HCT116 (cell line): ENCODE measurements around the gene PPP1R12C. TPM values are rescaled to one million over a fixed set of nuclear protein-coding genes. Genes with fewer than 3 reads are reported as not detected.

Experiments used
- ATAC-seq: fragments of 200-7000 bp; cut with Tn5 transposase; 2 replicates; pipeline ENCODE4 v1.9.1; 2020; ENCODE audit warnings: mild to moderate bottlenecking, moderate library complexity
- BruUV-seq: library from RNA; stranded (reverse); fragments of 400-500 nt; replicated peaks from 2 replicates; lab custom pipeline; 2021; lab: Mats Ljungman, UMichigan
- CTCF ChIA-PET: fragments of 300-600 bp; sonication (Branson Sonifier 250); formaldehyde crosslinking; loops from one replicate; lab custom pipeline; 2021; ENCODE audit warnings: antibody characterized with exemption; lab: Charles Lee
- POLR2A ChIA-PET: fragments of 300-600, 350-600 bp; sonication (Branson Sonifier 250); formaldehyde crosslinking; loops from one replicate; lab custom pipeline; 2021; ENCODE audit warnings: antibody characterized with exemption; lab: Charles Lee
- RAD21 ChIA-PET, 2 experiments: fragments of 300-600 bp; sonication (Branson Sonifier 250); formaldehyde crosslinking; loops; one replicate each; lab custom pipeline; 2023; ENCODE audit warnings: low total read pairs in 2 of 2; ENCODE audit not compliant: uncharacterized antibody in 2 of 2, unreplicated experiment in 2 of 2, low non-redundant PET in 1 of 2; lab: Charles Lee
- DNase-seq: peaks from one replicate; pipeline ENCODE4 v3.0.0-alpha.2; 2010; ENCODE audit warnings: low read depth, low spot score
- H2AFZ ChIP-seq: fragments of 200-600 bp; shearing (Covaris generic), sonication (generic); 2 replicates; pipeline ENCODE4 v1.6.1; 2017; ENCODE audit warnings: low read depth, mixed run types, mixed read lengths, antibody characterized with exemption, low read length; ENCODE audit not compliant: poor library complexity, severe bottlenecking
- H3K27ac ChIP-seq: 2 replicates; pipeline ENCODE4 v1.5.1; 2012; ENCODE audit warnings: low read depth, low read length
- H3K27me3 ChIP-seq: fragments of 200-600 bp; sonication (generic); 2 replicates; pipeline ENCODE4 v1.6.1; 2016; ENCODE audit warnings: mixed run types, low read length, mixed read lengths; ENCODE audit not compliant: insufficient read depth
- H3K36me3 ChIP-seq, 2 experiments: fragments of 200-500 bp in 1 of 2; fragments of 200-600 bp in 1 of 2; sonication (Bioruptor generic) in 1 of 2; sonication (generic) in 1 of 2; 2 replicates each; pipeline versions ENCODE4 v1.5.1 to v1.6.1; 2014 to 2016; ENCODE audit warnings: low read length in 2 of 2, inconsistent platforms in 1 of 2, mixed read lengths in 1 of 2, mixed run types in 1 of 2; ENCODE audit not compliant: insufficient read depth in 2 of 2, control insufficient read depth in 1 of 2
- H3K4me1 ChIP-seq, 2 experiments: fragments of 200-600 bp in 1 of 2; sonication (generic) in 1 of 2; 2 replicates each; pipeline versions ENCODE4 v1.5.1 to v1.6.1; 2012 to 2017; ENCODE audit warnings: low read length in 2 of 2, inconsistent platforms in 1 of 2, mild to moderate bottlenecking in 1 of 2, mixed read lengths in 1 of 2, mixed run types in 1 of 2, moderate library complexity in 1 of 2; ENCODE audit not compliant: insufficient read depth in 2 of 2, control insufficient read depth in 1 of 2
- H3K4me2 ChIP-seq: fragments of 200-600 bp; sonication (generic); 2 replicates; pipeline ENCODE4 v1.6.1; 2017; ENCODE audit warnings: mixed run types, low read length, mixed read lengths
- H3K4me3 ChIP-seq, 2 experiments: fragments of 200-600 bp in 1 of 2; sonication (generic) in 1 of 2; replicated peaks in 1 of 2; 2 replicates each; pipeline ENCODE4 v1.5.1; 2011 to 2016; ENCODE audit warnings: low read length in 2 of 2, control low read depth in 1 of 2, low read depth in 1 of 2, mild to moderate bottlenecking in 1 of 2, mixed read lengths in 1 of 2, mixed run types in 1 of 2
- H3K79me2 ChIP-seq: fragments of 200-600 bp; sonication (generic); 2 replicates; pipeline ENCODE4 v1.6.1; 2017; ENCODE audit warnings: mild to moderate bottlenecking, mixed run types, low read length, moderate library complexity, mixed read lengths; ENCODE audit not compliant: insufficient read depth
- H3K9ac ChIP-seq: fragments of 200-600 bp; sonication (generic); 2 replicates; pipeline ENCODE4 v1.6.1; 2016; ENCODE audit warnings: low read length, mixed read lengths
- H3K9me2 ChIP-seq: fragments of 200-600 bp; sonication (generic), shearing (Covaris generic); 2 replicates; pipeline ENCODE4 v1.6.1; 2017; ENCODE audit warnings: mixed run types, mild to moderate bottlenecking, moderate library complexity; ENCODE audit not compliant: insufficient read depth
- H3K9me3 ChIP-seq, 2 experiments: fragments of 200-500 bp in 1 of 2; fragments of 200-600 bp in 1 of 2; sonication (Bioruptor generic) in 1 of 2; sonication (generic) in 1 of 2; 2 replicates each; pipeline ENCODE4 v1.6.1; 2014 to 2017; ENCODE audit warnings: low read length in 2 of 2, mixed read lengths in 2 of 2, inconsistent platforms in 1 of 2, low read depth in 1 of 2, mild to moderate bottlenecking in 1 of 2, mixed run types in 1 of 2, moderate library complexity in 1 of 2; ENCODE audit not compliant: control insufficient read depth in 1 of 2, insufficient read depth in 1 of 2
- H4K20me1 ChIP-seq: fragments of 200-600 bp; sonication (generic), shearing (Covaris generic); 2 replicates; pipeline ENCODE4 v1.6.1; 2017; ENCODE audit warnings: mixed run types, mild to moderate bottlenecking, moderate library complexity; ENCODE audit not compliant: insufficient read depth
- CEBPB ChIP-seq: IDR thresholded peaks from 2 replicates; pipeline ENCODE4 v1.6.1; 2012; ENCODE audit warnings: low read depth
- CTCF ChIP-seq, 3 experiments: fragments of 200-600 bp in 1 of 3; sonication (generic) in 1 of 3; IDR thresholded peaks in 2 of 3; conservative IDR thresholded peaks in 1 of 3; 2 replicates each; pipeline ENCODE4 v1.5.1; 2012 to 2017; ENCODE audit warnings: low read depth in 2 of 3, low read length in 2 of 3, antibody characterized with exemption in 1 of 3, borderline replicate concordance in 1 of 3, control low read depth in 1 of 3, mild to moderate bottlenecking in 1 of 3, mixed read lengths in 1 of 3, mixed run types in 1 of 3, moderate library complexity in 1 of 3; ENCODE audit not compliant: insufficient read depth in 1 of 3
- EGR1 ChIP-seq: IDR thresholded peaks from 2 replicates; pipeline ENCODE4 v1.6.1; 2012; ENCODE audit warnings: low read depth
- ELF1 ChIP-seq: IDR thresholded peaks from 2 replicates; pipeline ENCODE4 v1.6.1; 2012; ENCODE audit warnings: low read depth, borderline replicate concordance
- EZH2 ChIP-seq: fragments of 200-600 bp; sonication (generic); IDR thresholded peaks from 2 replicates; pipeline ENCODE4 v1.6.1; 2017; ENCODE audit warnings: antibody characterized with exemption, mixed run types
- EZH2phosphoT487 ChIP-seq: fragments of 200-600 bp; IDR thresholded peaks from 2 replicates; pipeline ENCODE4 v1.6.1; 2018; ENCODE audit warnings: antibody characterized with exemption, borderline replicate concordance
- MAX ChIP-seq: IDR thresholded peaks from 2 replicates; pipeline ENCODE4 v1.6.1; 2012
- POLR2A ChIP-seq: IDR thresholded peaks from 2 replicates; pipeline ENCODE4 v1.7.0; 2011; ENCODE audit warnings: borderline replicate concordance; ENCODE audit not compliant: insufficient read depth, insufficient read length; ENCODE audit errors: extremely low read depth
- POLR2AphosphoS5 ChIP-seq: IDR thresholded peaks from 2 replicates; pipeline ENCODE4 v1.6.1; 2011; ENCODE audit warnings: mild to moderate bottlenecking, low read depth, low read length, moderate library complexity
- REST ChIP-seq: IDR thresholded peaks from 2 replicates; pipeline ENCODE4 v1.6.1; 2012; ENCODE audit warnings: low read depth
- SIN3A ChIP-seq: IDR thresholded peaks from 2 replicates; pipeline ENCODE4 v1.6.1; 2012; ENCODE audit warnings: low read depth
- SP1 ChIP-seq: IDR thresholded peaks from 2 replicates; pipeline ENCODE4 v1.6.1; 2012; ENCODE audit warnings: low read depth
- SRF ChIP-seq: IDR thresholded peaks from 2 replicates; pipeline ENCODE4 v1.6.1; 2012; ENCODE audit warnings: low read depth
- YY1 ChIP-seq: IDR thresholded peaks from 2 replicates; pipeline ENCODE4 v1.6.1; 2011; ENCODE audit warnings: low read length, low read depth, moderate library complexity, mild to moderate bottlenecking; ENCODE audit not compliant: insufficient replicate concordance; ENCODE audit errors: extremely low read depth
- ZFX ChIP-seq: fragments of 450-650 bp; IDR thresholded peaks from 2 replicates; pipeline ENCODE4 v1.6.1; 2017
- intact Hi-C: fragments of 100-400 bp; cut with micrococcal nuclease; formaldehyde crosslinking; loops from 2 replicates; pipeline ENCODE4 v1.10.0; 2022
- total RNA-seq: library from RNA; stranded (reverse); gene quantifications from one replicate; pipeline ENCODE4 v1.2.1, GENCODE V29; 2021; ENCODE audit not compliant: unreplicated experiment

Gene PPP1R12C
- total RNA-seq, 1 experiment from 2014 or later, result 83.2 TPM

GRCh38 chr19:55115446-55116065, 1.9 kb downstream of the PPP1R12C start:
- peaks cover 58% of the 10 kb centered on the region for H3K79me2 ChIP-seq
- intact Hi-C loops, result loop anchor here (2.0 kb wide), 1 partner anchor 35 kb away; no protein-coding TSS in a partner anchor
- peak overlapping the region; percentile 84 to 99 for H3K4me3 ChIP-seq
- no peaks in the 10 kb centered on the region for H4K20me1 ChIP-seq
- BruUV-seq, result TSS peak; percentile 41
- peaks cover 0 to 2% of the 10 kb centered on the region in 2 experiments; a peak in 2 of 4 replicates for H3K36me3 ChIP-seq
- TF ChIP-seq MAX (no peak), EGR1 (no peak), SIN3A (no peak), CTCF (IDR thresholded peaks at IDR 0.05 in 2 of 3, conservative IDR thresholded peaks at IDR 0.05 in 1 of 3; ENCODE audit: borderline replicate concordance in 1 of 3, insufficient read depth in 1 of 3, low read depth in 2 of 3, low read length in 2 of 3) (no peak), EZH2phosphoT487 (no peak), ZFX (no peak), YY1 (no peak), ELF1 (no peak), POLR2A (no peak), CEBPB (no peak), REST (no peak), POLR2AphosphoS5 (no peak), SRF (no peak), SP1 (no peak), EZH2 (no peak)
- peak overlapping the region; percentile 87 for H3K4me2 ChIP-seq
- ChIA-PET POLR2A (no interaction called here), CTCF (interaction anchor here (1.4 kb wide), 1 partner anchor 51 kb away, joined by 4 read pairs; the partner anchor contains the start of gene DNAAF3), RAD21 (no interaction called here)
- H3K9me3 ChIP-seq, result no peaks in the 10 kb centered on the region
- no peak for DNase-seq
- no peaks in the 10 kb centered on the region for H3K9me2 ChIP-seq
- H3K27me3 ChIP-seq, result no peaks in the 10 kb centered on the region
- H3K9ac ChIP-seq, result peak overlapping the region; percentile 95
- peak overlapping the region; percentile 90 for H3K27ac ChIP-seq
- ATAC-seq, result no peak
- H2AFZ ChIP-seq, result no peak overlapping the region
- peaks cover 12 to 27% of the 10 kb centered on the region in 2 experiments for H3K4me1 ChIP-seq
